Measurements from ENCODE around the gene MUC6. TPM values are rescaled to one million over a fixed set of nuclear protein-coding genes. Genes with fewer than 3 reads are reported as not detected.

The MUC6 gene
- total RNA-seq, 1 experiment from 2014 or later = 0.49 TPM

- POLR2A ChIA-PET = no interaction called here
- H3K27ac ChIP-seq (ENCODE audit: low read length) = no peak overlapping the region
- H3K36me3 ChIP-seq (ENCODE audit: control insufficient read depth, insufficient read depth, low read length) = no peaks in the 10 kb centered on the region
- in situ Hi-C loops (cut with HindIII; ENCODE audit: low pct_unique_long_range_greater_than_20kb, low sequenced_read_pairs) (no loop called here), intact Hi-C loops (cut with micrococcal nuclease; ENCODE audit: unreplicated experiment) (no loop called here)
- no TSS peak for BruUV-seq (replicated peaks)
- CTCF ChIA-PET = interaction anchor here (1.2 kb wide), 1 partner anchor 12 kb away, joined by 4 read pairs; no protein-coding TSS in a partner anchor
- no peaks in the 10 kb centered on the region for H3K27me3 ChIP-seq (ENCODE audit: control insufficient read depth, insufficient read depth, low read length)
- TF ChIP-seq TCF7L2 (IDR thresholded peaks at IDR 0.05; ENCODE audit: low read depth, low read length) (0 out of 2 replicates have a peak, but pooled peaks have one; percentile 17), CTCF (IDR thresholded peaks at IDR 0.05) (no peak), POLR2AphosphoS5 (IDR thresholded peaks at IDR 0.05; ENCODE audit: low read depth, low read length) (no peak)
- DNase-seq (ENCODE audit: low read depth, low spot score) = no peak
- H3K4me1 ChIP-seq (ENCODE audit: control insufficient read depth, insufficient read depth, low read length) = peaks cover 40% of the 10 kb centered on the region
- no peak for ATAC-seq
- no peak overlapping the region for H3K4me3 ChIP-seq (ENCODE audit: low read depth in 2 of 2, low read length in 2 of 2)
- H3K9me3 ChIP-seq (ENCODE audit: control insufficient read depth, insufficient read depth, low read depth, low read length) = no peaks in the 10 kb centered on the region
These were observed 3.2 kb upstream of the MUC6 start for GRCh38 chr11:1039481-1040427.

- intact Hi-C loops (cut with micrococcal nuclease; ENCODE audit: unreplicated experiment) (no loop called here), in situ Hi-C loops (cut with HindIII; ENCODE audit: low pct_unique_long_range_greater_than_20kb, low sequenced_read_pairs) (no loop called here)
- Histone ChIP-seq H3K27me3 (ENCODE audit: control insufficient read depth, insufficient read depth, low read length) (no peaks in the 10 kb centered on the region), H3K4me3 (ENCODE audit: low read depth in 2 of 2, low read length in 2 of 2) (no peak overlapping the region), H3K27ac (ENCODE audit: low read length) (no peak overlapping the region), H3K36me3 (ENCODE audit: control insufficient read depth, insufficient read depth, low read length) (no peaks in the 10 kb centered on the region), H3K9me3 (ENCODE audit: control insufficient read depth, insufficient read depth, low read depth, low read length) (no peaks in the 10 kb centered on the region), H3K4me1 (ENCODE audit: control insufficient read depth, insufficient read depth, low read length) (peaks cover 45% of the 10 kb centered on the region)
- no TSS peak for BruUV-seq (replicated peaks)
- no peak for ATAC-seq
- no peak for TF ChIP-seq CTCF (IDR thresholded peaks at IDR 0.05)
- TF ChIP-seq REST (IDR thresholded peaks at IDR 0.05; ENCODE audit: insufficient read depth in 1 of 2, low read depth in 2 of 2, low read length in 1 of 2) = peak in 1 of 2 experiments; percentile 54; a peak in 1 of 4 replicates
- no peak for TF ChIP-seq SIN3A (IDR thresholded peaks at IDR 0.05; ENCODE audit: borderline replicate concordance, insufficient read depth, low read depth, low read length)
- TF ChIP-seq TCF7L2 (IDR thresholded peaks at IDR 0.05; ENCODE audit: low read depth, low read length) = no peak
- TF ChIP-seq POLR2AphosphoS5 (IDR thresholded peaks at IDR 0.05; ENCODE audit: low read depth, low read length) = no peak
- ChIA-PET CTCF (interaction anchor here (0.6 to 1.2 kb wide), 2 partner anchors 13 to 171 kb away, joined by 4 to 6 read pairs; no protein-coding TSS in a partner anchor), POLR2A (interaction anchor here (0.7 kb wide), 1 partner anchor 101 kb away, joined by 3 read pairs; no protein-coding TSS in a partner anchor)
- no peak for DNase-seq (ENCODE audit: low read depth, low spot score)
These were observed 2.4 kb upstream of the MUC6 start for GRCh38 chr11:1038921-1039320.
